ENCODE results near the gene CETP.
"Not testable (repeated sequence)": the region's sequence is repeated elsewhere in the genome, so short reads cannot be mapped to it uniquely, and the experiment has no call there.

The CETP gene

DNA sequence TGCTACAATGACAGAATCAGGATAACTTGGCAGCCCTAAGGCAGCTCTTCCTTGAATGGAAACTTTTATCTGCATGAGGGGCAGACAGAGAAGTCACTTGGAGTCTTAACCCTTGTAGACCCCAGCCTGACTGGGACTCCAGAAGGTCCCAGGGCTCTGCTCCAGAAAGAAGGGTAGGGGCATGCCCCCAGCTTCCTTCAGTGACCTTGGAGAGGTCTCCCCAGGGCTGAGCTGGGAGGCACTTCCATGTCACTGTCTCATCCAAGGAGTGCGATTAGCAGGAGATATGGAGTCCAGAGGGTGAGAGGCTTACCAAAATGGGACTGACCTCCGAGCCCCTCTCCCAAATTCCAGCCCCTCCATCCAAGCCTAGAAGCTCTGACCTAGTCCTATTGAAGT is 24.2 kb downstream of the CETP start:
- CTCF ChIA-PET = no interaction called here
- no peak for TF ChIP-seq CTCF (conservative IDR thresholded peaks at IDR 0.05; ENCODE audit: low read depth)
- POLR2A ChIA-PET (ENCODE audit: low non-redundant PET) = no interaction called here
- no peak for DNase-seq (ENCODE audit: low spot score)
- peak overlapping the region; percentile 68 for H3K27ac ChIP-seq

GRCh38 chr16:56986361-56986760 is 24.6 kb downstream of the CETP start:
- TF ChIP-seq CTCF (conservative IDR thresholded peaks at IDR 0.05; ENCODE audit: low read depth) = no peak
- POLR2A ChIA-PET (ENCODE audit: low non-redundant PET) = no interaction called here
- H3K27ac ChIP-seq = peak overlapping the region; percentile 68
- CTCF ChIA-PET = no interaction called here
- DNase-seq (ENCODE audit: low spot score) = no peak

GRCh38 chr16:56986908-56987307 is 25.2 kb downstream of the CETP start:
- CTCF ChIA-PET = interaction anchor here (0.7 kb wide), 1 partner anchor 141 kb away, joined by 4 read pairs; no protein-coding TSS in a partner anchor

DNA sequence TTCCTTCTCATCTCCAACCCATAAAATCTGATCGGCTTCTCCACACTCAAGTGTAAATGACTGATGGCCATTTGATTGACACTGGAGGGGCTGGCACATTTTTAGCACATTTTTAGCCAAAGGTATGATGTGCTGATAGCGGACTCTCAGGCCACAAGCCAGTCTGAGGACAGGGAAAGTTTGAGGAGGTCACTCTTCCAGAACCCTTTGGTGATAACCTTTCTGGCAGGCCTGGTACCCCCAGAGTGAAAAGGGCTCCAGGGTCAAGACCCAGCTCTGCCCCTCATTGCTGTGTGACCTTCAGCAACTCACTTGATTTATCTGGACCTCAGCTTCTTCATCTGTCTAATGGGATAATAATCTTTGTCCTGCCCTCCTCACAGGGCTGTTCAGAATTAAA is 25.9 kb downstream of the CETP start:
- POLR2A ChIA-PET (ENCODE audit: low non-redundant PET) = no interaction called here

More at GRCh38 chr16:56986908-56987307, 25.2 kb downstream of the CETP start:
- DNase-seq (ENCODE audit: low spot score); POLR2A ChIA-PET (ENCODE audit: low non-redundant PET): not testable (repeated sequence)
- H3K27ac ChIP-seq = peak overlapping the region; percentile 68

GRCh38 chr16:56988161-56988947 is 26.6 kb downstream of the CETP start:
- DNase-seq (ENCODE audit: low spot score) = no peak
- CTCF ChIA-PET = interaction anchor here (0.5 to 0.6 kb wide), 2 partner anchors 15 to 41 kb away, joined by 3 to 4 read pairs; no protein-coding TSS in a partner anchor
- no peak for TF ChIP-seq CTCF (conservative IDR thresholded peaks at IDR 0.05; ENCODE audit: low read depth)
- H3K27ac ChIP-seq = peak overlapping the region; percentile 74
- POLR2A ChIA-PET (ENCODE audit: low non-redundant PET) = interaction anchor here (0.6 to 1.1 kb wide), 2 partner anchors 50 to 184 kb away, joined by 3 read pairs; no protein-coding TSS in a partner anchor

More for the DNA sequence above, 25.9 kb downstream of the CETP start:
- CTCF ChIA-PET = interaction anchor here (0.5 kb wide), 1 partner anchor 15 kb away, joined by 4 read pairs; no protein-coding TSS in a partner anchor
- no peak for DNase-seq (ENCODE audit: low spot score)
- TF ChIP-seq CTCF (conservative IDR thresholded peaks at IDR 0.05; ENCODE audit: low read depth) = no peak
- H3K27ac ChIP-seq = no peak overlapping the region; the same call in 1 of the 2 replicates

DNA sequence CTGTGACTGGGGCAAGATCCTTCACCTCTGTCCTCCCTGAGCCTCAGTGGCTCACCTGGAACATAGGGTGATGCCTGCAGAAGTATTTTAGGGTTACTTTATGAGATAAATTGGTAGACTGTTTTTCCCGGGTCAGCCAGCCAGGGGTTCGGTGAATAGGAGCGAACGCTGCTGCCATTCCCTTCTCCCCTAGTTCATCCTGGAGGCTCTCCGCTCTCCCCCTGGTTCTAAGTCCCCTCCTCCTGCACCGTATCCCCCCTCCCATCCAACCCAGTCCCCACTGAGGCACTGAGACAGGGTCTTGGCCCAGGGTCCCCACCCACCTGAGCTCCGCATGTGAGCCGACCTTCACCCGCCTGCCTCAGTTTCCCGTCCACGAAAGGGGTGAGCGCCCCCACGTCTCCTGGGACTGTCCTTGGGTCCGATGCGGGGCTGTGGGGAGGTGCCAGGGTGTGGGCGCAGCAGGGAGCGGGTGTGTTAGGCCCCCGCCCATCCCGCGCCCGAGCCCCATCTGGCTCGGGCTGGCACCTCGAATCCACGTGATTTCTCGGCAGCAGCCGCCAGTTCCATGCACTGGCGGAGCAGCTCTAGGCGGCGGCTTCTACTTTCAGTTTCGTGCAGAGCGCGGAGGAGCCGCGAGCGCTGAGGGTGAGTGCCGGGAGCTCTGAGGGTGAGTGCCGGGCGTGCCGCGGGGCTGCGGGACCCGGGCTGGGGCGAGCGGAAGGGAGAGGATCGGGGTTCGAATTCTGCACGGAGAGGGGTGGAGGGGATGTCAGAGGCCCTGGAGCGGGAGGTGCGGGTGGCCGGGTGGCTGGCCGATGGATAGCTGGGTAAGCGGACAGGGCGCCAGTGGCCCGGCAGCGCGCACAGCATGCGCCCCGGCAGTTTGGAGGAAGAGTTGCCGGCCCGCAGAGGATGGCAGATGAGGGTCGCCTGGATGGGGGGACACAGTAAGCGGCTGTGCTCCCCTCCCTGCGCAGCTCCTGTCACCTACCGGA is 27.5 kb downstream of the CETP start, which contains the start of gene NLRC5:
NLRC5 (plus strand) TSS at position 610 of the 998 bp plus-strand sequence. CDS start 31,156 bp downstream, outside the sequence.
- CTCF ChIA-PET = interaction anchor here (0.6 to 0.7 kb wide), 2 partner anchors 63 to 126 kb away, joined by 3 to 4 read pairs; no protein-coding TSS in a partner anchor
- H3K27ac ChIP-seq = peak within 1 kb of the TSS; percentile 74
- POLR2A ChIA-PET (ENCODE audit: low non-redundant PET) = interaction anchor here (1.1 to 1.2 kb wide), 2 partner anchors 21 to 51 kb away, joined by 3 read pairs; no protein-coding TSS in a partner anchor
- DNase-seq (ENCODE audit: low spot score) = peak; percentile 88
- no peak for TF ChIP-seq CTCF (conservative IDR thresholded peaks at IDR 0.05; ENCODE audit: low read depth)

Measured in RWPE1 (cell line).